GM21423 (cell line): ENCODE data around the gene PTGIS.

ENCODE experiments used
- ATAC-seq: cut with Tn5 transposase; IDR thresholded peaks from one replicate; pipeline ENCODE4 v1.9.1; 2021; ENCODE audit warnings: mild to moderate bottlenecking, moderate library complexity; ENCODE audit not compliant: unreplicated experiment

The PTGIS gene

GRCh38 chr20:49503176-49503575, 64.8 kb downstream of the PTGIS start:
- ATAC-seq: no peak

GRCh38 chr20:49501917-49502316, 66.0 kb downstream of the PTGIS start:
- no peak for ATAC-seq

- ATAC-seq: no peak
Measured at GRCh38 chr20:49497398-49497669, 70.6 kb downstream of the PTGIS start.

GRCh38 chr20:49496553-49497397, 71.2 kb downstream of the PTGIS start:
- ATAC-seq: no peak

GRCh38 chr20:49496043-49496442, 71.9 kb downstream of the PTGIS start:
- no peak for ATAC-seq

- no peak for ATAC-seq
Measured at GRCh38 chr20:49490689-49491088, 77.2 kb downstream of the PTGIS start.

GRCh38 chr20:49489688-49490087, 78.2 kb downstream of the PTGIS start:
- no peak for ATAC-seq

- no peak for ATAC-seq
Measured at GRCh38 chr20:49486064-49486463, 81.9 kb downstream of the PTGIS start.

GRCh38 chr20:49485563-49485962, 82.4 kb downstream of the PTGIS start:
- no peak for ATAC-seq

- ATAC-seq: no peak
Measured at GRCh38 chr20:49484180-49485140, 83.5 kb downstream of the PTGIS start.

GRCh38 chr20:49483696-49484123, 84.2 kb downstream of the PTGIS start:
- ATAC-seq: no peak

GRCh38 chr20:49483018-49483695, 84.8 kb downstream of the PTGIS start:
- ATAC-seq: no peak

GRCh38 chr20:49482621-49483017, 85.3 kb downstream of the PTGIS start, which contains the start of gene KCNB1:
KCNB1 (minus strand) TSS chr20:49482668; CDS start chr20:49482480, 188 bp downstream.
- ATAC-seq: no peak

- no peak for ATAC-seq
Measured at GRCh38 chr20:49482173-49482572, 85.8 kb downstream of the PTGIS start.

- ATAC-seq: no peak
Measured at GRCh38 chr20:49481116-49481515, 86.8 kb downstream of the PTGIS start.

- ATAC-seq: no peak
Measured at GRCh38 chr20:49480236-49480635, 87.7 kb downstream of the PTGIS start.

GRCh38 chr20:49479785-49480184, 88.2 kb downstream of the PTGIS start:
- ATAC-seq: no peak

- no peak for ATAC-seq
Measured at GRCh38 chr20:49478754-49479689, 88.9 kb downstream of the PTGIS start.

- ATAC-seq: no peak
Measured at GRCh38 chr20:49478266-49478665, 89.7 kb downstream of the PTGIS start.

GRCh38 chr20:49477200-49477599, 90.7 kb downstream of the PTGIS start:
- no peak for ATAC-seq
